ENCODE measurements around the gene NCOA1.
"Not testable (repeated sequence)": the region's sequence is repeated elsewhere in the genome, so short reads cannot be mapped to it uniquely, and the experiment has no call there.

The NCOA1 gene

DNA sequence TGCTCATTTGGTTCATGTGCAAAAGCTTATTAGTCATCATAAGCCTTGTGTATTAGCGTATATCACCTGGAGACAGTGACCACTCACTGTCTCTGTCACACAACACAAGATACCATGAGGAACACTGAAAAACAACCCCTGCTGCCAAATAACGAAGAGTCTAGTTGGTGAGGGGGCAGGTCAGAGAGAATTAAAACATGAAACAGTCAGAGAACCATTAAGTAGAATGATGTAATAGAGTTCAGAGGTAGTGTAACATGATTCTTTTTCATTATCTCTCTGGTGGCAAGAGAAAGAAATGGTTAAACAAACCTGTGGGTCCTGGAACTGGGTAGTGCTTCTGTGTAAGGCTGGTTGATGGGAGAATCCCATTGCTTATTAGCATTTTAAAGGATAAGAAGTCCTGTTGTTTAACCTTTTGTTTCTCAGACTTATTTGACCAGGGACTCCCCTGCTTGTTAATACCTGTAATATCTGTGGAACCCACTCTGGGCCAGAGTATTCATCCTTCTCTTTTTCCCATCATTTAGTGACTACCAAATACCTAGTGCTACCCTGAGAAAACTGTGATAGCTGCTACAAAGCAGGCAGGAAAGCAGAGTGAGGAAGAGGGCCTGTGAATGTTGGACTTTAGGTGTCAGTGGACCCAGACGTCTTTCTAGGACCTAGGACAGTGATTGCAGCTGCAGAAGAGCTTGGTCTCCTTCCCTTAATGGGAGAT is 264.1 kb downstream of the NCOA1 start:
- peak; percentile 3 for DNase-seq

DNA sequence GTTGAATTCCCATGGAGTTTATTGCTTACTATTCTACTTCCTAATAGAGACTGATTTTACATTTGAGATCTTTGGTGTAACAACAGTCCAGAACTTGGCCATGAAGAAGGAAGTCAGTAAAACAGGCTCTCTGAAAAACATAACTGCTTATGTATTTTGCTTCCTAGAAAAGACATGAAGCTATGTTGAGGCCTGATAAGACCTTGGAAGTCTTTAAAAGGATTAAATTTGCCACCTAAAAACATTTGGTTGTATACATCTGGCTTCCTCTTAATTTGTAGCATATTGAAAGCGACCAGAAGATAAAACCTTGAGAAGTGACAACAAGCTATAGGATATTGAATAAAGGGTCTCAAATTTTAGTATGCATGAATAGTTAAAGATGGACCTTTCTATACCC is 265.7 kb downstream of the NCOA1 start:
- no peak for DNase-seq

DNA sequence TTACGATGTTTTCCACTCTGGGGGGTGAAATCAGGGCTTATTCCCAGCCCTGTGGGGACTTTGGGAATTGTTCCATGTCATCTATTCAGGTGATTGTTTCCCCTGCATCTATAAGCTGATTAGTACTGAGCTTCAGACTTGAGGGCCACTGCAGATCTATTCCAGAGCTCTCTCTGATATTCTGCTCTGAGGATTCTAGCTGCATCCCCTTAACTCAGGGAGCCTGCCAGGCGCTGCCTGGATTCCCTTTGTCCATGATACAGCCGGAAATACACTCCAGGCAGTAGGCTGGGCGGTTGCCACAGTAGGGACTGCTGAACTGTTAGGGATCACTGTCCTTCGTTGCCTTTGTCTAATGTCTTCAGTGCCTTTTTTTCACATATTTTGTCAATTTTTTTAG is 270.8 kb downstream of the NCOA1 start:
- no peak for DNase-seq

DNA sequence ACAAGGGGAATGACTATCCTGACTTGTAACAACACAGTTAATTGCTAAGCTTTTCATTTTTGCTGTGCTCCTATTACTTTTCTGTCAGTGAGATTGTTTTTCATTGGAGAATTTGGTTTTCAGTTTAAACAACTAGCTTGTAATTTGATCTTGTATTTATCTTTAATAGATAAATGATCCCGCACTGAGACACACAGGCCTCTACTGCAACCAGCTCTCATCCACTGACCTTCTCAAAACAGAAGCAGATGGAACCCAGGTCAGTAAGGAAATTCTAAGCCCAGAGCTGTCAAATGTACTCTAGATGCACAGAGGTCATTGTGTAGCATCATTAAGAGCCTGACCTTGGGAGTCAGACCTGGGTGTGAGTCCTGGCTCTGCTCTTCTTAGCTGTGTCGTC is 271.5 kb downstream of the NCOA1 start:
- no peak for DNase-seq

DNA sequence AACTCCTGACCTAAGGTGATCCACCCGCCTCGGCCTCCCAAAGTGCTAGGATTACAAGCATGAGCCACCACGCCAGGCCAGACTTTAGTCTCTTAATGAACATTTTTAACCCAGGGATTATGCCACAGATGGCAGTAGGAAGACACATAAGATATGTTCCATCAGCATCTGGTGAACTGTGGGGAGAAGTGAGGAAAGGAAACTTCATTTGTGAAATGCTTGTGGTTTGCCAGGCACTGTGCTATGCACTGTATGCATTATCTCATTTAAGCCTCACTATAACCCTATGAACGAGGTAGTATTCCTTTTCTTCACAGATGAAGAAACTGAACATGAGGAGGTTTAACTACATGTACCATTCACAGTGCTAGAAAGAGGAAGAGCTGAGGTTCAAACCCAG is 272.8 kb downstream of the NCOA1 start:
- no peak for DNase-seq

DNA sequence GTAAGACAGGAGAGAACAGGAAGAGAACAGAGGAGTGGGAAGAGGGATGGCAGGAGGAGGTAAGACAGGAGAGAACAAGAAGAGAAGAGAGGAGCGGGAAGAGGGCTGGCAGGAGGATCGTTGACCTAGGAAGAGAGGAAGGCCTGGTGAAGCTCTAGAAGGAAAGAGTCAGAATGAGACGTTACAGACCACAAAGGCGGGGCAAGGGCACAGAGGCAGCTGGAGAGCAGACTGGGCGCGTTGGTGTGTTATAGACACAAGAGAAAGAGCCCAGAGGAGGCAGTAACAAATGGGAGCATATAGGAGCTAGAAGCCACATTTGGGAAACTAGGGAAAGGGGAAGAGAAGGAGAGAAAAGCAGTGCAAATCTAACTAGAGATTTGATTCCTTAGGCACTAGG is 275.6 kb downstream of the NCOA1 start:
- DNase-seq, result peak; percentile 45

DNA sequence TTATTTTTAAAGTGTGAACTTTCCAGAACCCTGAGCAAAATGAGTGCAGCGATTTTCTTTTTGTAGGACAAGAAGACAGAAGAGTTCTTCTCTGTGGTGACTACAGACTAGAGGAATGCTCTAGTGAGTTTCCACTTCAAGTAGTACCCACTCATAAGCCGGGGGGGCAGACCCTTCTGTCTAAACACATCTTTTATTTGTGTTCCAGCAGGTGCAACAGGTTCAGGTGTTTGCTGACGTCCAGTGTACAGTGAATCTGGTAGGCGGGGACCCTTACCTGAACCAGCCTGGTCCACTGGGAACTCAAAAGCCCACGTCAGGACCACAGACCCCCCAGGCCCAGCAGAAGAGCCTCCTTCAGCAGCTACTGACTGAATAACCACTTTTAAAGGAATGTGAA is 277.0 kb downstream of the NCOA1 start:
- no peak for DNase-seq

DNA sequence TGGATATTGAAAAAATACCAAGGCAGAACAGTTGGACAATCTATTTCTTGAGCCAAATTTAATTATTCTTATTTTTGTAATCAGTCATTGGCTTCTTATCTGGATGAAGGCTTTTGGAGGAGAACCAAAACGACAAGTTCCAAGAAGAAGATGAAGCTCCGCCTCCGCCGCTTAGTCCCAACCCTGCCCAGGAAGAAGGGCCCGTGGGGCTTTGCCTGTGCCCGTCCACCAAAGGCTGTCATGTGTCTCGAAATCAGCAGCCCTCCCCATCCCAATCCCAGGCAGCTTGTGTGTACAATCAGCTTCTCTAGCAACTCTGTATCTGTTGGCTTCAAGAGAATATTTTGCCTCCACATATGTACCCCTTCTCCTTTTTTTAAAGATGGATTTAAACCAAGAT is 277.5 kb downstream of the NCOA1 start:
- DNase-seq, result no peak

DNA sequence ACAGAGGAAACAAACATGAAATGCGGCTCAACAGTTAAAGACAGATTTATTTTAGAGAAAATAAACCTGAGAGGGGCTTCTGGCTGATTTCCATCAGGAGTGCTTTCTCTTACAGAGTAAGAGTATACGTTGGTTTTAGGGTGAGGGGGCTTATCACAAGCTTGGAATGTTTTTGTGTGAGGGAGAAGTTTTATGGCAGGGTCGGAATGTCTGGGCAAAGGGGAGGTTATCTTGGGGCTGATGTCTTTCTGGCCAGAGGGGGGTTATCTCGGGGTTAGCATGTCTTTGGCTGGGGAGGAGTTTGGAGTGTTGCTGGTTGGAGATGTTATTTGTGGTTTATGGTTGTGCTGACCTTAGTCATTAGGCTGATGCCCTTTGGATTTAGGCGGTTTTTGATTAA is 280.0 kb downstream of the NCOA1 start:
- no peak for DNase-seq

DNA sequence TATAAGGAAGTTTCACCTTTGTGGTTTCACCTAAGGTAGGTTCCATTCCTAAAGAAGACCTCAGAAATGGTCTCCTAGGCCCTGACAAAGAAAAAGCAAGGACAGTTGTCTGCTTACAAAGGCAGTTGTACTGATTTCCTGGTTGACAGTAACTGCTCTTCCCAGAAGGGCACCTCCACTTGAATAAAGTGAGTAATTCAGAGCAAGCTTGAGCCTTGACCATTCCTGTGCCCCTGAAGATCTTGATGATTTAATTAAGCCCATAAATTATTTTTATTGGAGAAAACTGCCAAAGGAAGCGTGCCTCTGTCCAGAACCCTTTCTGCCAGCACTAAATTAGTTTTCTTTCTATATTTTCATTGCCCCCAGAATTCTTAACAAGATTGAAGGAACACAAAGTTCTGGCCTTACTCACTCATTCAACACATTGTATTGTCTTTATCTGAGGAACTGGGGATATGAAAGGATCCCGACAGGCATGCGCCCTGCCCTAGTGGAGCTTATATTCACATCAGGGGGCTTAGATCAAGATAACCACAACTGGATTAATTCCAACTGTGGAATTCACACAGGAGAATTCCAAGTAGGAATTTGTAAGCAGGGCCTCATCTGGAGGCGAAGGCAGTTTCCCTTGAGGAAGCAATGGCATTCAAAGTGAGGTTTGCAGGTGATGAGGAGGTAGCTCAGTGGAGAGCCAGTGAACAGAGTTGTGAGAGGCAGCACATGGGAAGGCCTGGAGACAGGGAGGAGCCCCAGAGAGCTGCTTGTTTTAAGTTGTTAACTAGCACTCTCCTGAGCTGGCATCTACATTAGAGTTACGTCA is 280.9 kb downstream of the NCOA1 start:
- DNase-seq, result no peak

DNA sequence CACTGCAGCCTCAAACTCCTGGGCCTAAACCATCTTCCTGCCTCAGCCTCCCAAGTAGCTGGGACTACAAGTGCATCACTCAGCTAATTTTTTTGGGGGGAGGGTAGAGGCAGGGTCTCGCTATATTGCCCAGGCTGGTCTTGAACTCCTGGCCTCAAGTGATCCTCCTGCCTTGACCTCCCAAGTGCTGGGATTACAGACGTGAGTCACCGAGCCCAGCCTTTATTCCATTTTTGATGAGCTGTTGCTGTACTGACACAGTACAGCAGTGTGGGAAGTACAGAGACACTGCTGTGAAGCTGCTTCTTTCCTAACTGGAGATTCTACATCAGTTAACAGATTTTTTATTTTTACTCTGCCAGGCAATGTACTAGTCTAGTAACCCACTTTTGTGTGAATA is 283.3 kb downstream of the NCOA1 start:
- no peak for DNase-seq

DNA sequence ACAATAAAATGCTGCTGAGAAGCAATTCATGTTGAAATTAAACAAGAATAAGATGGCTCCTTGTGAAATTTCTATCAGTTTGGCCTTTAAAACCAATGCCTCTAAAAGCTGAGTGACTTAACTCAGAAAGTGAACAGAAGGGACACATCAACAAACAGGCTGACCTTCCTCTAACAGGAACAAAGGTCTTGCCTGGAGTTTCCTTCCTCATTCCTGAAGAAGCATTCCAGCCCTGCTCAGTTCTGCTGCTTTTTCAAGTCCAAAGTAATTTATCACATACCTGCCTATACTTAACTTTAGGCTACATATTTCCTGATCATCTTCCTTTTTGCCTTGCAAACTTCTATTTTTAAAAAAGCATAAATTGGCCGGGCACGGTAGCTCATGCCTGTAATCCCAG is 288.1 kb downstream of the NCOA1 start:
- no peak for DNase-seq

DNA sequence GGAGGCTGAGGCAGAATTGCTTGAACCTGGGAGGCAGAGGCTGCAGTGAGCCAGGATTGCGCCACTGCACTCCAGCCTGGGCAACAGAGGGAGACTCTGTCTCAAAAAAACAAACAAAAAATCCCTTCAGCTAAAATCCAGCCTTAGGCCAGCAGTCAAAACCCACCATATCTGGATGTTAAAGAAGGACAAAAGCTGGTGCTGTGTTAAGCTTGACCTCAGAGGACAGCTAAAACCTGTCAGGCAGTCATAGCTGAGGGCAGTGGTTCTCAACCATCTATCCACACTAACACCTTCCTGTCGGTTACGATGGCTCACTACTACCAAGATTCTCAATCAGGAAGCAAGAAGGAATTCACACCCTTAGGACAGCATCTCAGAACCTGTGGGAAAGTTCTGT is 292.6 kb downstream of the NCOA1 start:
- no peak for DNase-seq

DNA sequence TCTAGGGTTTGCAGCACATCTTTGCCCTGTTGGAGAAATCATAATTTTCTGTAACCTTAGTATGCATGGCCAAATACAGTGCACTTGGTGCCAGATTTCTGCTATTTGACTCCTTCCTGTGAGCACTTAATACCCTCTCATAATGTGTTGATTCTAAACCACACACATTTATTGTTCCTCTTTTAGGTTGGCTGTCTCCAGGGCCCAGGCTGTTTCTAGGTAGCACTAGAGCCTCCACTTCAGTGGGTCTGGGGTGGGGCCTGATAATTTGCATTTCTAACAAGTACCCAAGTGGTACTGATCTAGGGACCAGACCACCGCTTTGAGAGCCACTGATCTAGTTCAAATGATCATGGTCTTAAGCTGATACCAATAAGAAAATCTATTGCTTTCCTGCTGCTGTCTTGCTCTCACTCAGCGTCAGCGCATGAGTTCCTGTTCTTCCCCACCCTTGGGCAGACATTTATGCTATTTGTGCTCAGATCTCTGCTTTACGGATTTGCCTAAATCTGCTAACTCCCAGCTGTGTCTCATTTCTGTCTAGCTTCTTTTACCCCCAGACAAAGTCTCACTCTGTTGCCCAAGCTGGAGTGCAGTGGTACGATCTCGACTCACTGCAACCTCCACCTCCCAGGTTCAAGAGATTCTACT is 294.7 kb downstream of the NCOA1 start:
- DNase-seq, result no peak

DNA sequence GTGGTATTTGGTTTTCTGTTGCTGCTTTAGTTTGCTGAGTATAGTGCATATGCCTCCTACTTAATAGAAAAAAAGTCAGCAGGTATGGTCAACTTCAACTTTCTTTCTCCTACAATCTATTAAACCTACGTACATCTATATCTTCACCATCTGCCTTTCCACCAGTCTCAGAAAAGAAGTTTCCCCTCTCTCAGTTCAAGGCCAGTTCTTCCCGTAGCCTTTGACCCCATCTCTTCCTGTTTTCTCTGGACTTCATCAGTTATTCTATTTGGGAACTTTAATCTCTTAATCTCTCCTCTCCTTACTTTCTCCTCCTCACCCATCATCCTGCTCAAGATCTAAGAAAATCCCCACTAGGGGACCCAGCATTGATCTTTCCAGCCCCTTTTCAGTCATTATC is 296.5 kb downstream of the NCOA1 start:
- no peak for DNase-seq

DNA sequence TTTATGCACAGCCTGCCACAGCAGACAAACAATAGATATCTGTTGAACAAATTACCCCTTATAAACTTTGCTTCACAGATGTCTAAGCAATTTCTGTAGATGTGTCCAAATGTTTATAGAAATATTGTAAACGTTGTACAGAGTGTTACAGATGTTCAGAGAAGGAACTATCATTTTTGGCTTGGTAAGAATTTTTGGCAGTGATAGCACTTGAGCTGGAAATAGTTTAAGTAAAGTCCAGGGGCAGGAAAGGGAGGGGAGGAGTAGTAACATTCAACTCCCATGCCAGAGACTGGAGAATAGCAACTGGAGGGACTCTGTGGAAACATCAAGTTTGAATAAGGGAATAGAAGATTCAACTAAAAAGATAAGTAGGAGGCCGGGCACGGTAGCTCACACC is 297.8 kb downstream of the NCOA1 start:
- no peak for DNase-seq

DNA sequence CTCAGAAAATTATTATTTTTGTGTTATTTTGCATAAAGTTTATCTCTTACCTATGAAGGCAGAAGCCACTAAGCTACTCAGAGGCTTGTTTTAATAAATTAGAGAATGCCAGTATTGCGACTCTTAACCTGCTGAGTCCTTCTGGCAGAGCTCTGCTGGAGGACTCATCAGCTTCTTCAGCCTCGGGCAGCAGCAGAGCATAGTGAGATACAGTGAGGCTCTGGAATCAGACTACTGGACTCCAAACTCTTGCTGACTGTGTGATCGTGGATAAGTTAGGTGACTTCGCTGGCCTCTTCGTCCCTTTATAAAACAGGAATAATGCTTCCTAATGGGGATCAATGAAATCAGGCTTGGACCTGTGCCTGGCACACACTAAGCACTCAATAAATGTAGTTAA is 300.4 kb downstream of the NCOA1 start:
- no peak for DNase-seq

DNA sequence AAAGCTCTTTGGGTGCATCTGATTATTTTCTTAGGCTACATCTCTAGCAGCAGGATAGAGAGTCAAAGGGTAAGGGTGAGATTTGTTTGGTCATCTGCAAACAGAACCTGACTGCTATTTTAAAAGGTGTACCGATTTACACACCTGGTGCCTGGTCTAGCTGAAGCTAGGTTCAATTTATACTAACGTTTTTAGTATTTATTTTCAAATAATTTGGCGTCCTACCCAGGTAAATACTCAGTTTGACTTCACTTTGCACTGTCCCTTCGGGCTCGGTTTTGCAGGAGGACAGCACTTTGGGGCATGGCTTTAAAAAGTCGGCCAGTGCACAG is 301.5 kb downstream of the NCOA1 start:
- DNase-seq, result no peak

DNA sequence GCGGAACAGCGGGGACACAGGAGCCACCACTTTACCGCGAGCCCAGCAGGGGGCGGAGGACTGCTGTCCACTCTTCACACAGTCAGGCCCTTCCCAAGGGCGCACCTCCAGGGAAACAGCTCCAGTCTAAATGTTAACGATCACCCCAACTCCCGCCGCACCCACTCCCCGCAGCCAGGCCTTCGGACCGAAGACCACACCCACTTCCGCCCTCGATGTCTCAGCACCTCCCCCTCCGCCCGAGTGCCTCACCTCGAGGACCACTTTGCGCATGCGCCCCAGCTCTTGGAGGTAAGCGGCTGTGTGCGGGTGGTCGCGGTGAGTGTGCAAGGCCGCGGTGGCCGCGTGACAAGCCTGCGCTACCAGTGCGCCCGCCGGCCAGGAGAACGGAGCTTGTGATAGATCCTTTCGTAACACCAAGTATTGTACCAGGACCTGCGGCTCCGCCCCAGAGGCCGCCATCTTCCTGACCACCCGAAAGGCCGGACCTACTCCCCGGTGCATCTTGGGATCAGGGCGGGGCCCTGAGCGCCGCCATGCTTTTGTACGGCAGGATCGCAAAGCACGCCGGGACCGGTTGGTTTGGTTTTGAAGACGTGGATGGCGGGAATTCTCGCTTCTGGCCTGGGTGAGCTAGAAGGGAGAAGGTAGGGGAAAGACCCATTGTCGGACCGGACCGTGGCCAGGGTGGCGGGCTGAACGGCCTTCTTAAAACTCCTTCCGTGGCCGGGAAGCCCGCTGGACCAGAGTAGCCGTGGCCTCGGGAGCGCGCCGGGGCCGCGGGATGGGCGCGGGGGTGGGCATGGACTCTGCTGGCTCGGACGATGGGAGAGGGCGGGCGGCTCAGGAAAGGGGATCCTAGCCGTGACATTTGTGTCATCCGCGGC is 302.1 kb downstream of the NCOA1 start, which contains the start of the genes CENPO and PTRHD1:
Gene CENPO, plus strand, starts transcription at position 552 of the 887 bp plus-strand sequence. CDS start 495 bp downstream, outside the sequence.
Gene PTRHD1, minus strand, starts transcription at position 518 of the 887 bp plus-strand sequence. Its CDS starts 14 bp downstream, at position 504.
- peak; percentile 96 for DNase-seq

DNA sequence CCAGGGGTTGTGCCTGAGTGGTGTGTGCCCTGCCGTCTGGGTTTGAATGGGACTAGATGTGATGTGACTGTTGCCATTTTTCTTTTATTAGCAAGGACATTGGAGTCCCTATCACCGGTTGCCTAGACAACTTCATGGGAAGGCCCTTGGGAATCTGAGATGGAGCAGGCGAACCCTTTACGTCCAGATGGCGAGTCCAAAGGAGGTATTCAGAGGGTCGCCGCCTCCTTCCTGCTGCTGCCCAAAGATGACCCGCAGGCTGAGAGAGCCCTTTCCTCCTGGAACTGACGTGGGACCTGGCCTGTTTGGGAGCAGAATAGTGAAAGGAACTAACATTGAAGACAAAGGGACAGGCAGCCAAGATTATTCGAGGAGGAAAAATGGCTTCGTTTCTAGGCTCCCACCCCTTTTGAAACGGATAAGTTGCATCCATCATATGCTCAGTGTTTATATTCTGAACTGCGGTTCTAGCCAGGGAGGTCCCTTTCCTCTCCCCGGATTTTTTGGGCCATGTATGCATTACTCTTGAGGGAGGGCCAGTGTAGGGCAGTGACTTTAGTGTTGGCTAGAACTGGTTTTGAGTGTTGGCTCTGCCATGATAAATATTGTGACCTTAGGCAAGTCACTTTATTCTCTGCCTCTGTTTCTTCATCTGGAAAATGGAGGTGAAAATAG is 302.8 kb downstream of the NCOA1 start:
- peak; percentile 24 for DNase-seq

DNA sequence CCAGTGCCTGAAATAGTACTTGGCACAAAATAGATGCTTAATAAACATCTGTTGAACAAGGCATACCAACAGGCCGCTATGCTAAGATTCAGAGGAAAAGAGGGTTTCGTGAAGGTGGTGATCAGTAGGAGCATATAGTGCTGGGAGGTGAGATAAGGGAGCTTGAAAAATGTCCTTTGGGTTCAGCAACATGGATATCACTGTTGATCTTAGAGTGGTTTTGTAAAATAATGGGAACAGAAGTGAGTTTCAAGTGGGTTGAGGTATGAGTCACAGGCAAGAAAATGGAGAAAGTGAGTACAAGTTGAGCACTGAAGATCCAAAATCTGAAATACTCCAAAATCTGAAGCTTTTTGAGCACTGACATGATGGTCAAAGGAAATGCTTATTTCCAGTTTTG is 306.6 kb downstream of the NCOA1 start:
- no peak for DNase-seq

DNA sequence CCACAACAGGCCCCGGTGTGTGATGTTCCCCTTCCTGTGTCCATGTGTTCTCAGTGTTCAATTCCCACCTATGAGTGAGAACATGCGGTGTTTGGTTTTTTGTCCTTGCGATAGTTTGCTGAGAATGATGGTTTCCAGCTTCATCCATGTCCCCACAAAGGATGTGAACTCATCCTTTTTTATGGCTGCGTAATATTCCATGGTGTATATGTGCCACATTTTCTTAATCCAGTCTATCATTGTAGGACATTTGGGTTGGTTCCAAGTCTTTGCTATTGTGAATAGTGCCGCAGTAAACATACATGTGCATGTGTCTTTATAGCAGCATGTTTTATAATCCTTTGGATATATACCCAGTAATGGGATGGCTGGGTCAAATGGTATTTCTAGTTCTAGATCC is 309.4 kb downstream of the NCOA1 start:
- DNase-seq, result not testable (repeated sequence)

Measured in activated CD4-positive, alpha-beta T cell treated with anti-CD3 and anti-CD28 coated beads, Interleukin-2, Interleukin-6, amounts not matched to agents 100 ng/mL and 50 ng/mL, durations not matched to agents 16 hours and 8 hours (primary cell).